Raji (cell line): ENCODE results near the gene MIGA2.
A peak's percentile ranks its signal among the peaks of the same experiment; 100 is the strongest.

Experiments used
- POLR2A ChIP-seq: IDR thresholded peaks from 2 replicates; pipeline ENCODE4 v1.6.1; 2011; ENCODE audit warnings: low read depth, low read length, control low read depth; ENCODE audit not compliant: insufficient read depth

Gene MIGA2

GRCh38 chr9:129073404-129073803, 37.0 kb downstream of the MIGA2 start:
- TF ChIP-seq POLR2A = no peak

GRCh38 chr9:129074106-129074505, 37.7 kb downstream of the MIGA2 start:
- no peak for TF ChIP-seq POLR2A

- TF ChIP-seq POLR2A = no peak
Measured at GRCh38 chr9:129075996-129076639, 39.7 kb downstream of the MIGA2 start.

DNA sequence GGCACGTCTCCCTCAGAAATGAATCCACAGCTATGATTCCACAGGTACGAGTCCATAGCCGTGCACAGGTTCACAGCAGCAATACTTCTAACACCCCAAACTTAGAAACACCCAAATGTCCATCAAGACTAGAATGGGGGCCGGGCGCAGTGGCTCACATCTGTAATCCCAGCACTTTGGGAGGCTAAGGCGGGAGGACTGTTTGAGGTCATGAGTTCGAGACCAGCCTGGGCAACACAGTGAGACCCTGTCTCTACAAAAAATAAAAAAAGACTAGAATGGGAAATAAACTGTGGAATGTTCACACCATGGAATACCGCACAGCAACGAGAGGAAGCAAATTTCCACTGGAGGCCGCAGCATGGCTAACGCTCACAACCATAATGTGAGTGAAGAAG, 40.2 kb downstream of the MIGA2 start:
- TF ChIP-seq POLR2A = no peak

DNA sequence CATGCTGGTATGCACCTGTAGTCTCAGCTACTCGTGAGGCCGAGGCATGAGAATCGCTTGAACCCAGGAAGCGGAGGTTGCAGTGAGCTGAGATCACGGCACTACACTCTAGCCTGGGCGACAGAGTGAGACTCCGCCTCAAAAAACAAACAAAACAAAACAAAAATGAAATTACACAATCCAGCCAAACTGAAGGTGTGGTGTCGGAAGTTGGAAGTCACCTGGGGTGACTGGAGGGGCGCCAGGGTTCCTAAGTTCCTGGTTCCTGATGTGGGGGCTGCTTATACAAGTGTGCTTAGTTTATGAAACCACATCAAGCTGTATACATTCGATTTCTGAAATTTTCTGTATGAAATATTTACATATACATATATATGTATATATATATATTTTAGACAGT, 40.8 kb downstream of the MIGA2 start:
- no peak for TF ChIP-seq POLR2A

DNA sequence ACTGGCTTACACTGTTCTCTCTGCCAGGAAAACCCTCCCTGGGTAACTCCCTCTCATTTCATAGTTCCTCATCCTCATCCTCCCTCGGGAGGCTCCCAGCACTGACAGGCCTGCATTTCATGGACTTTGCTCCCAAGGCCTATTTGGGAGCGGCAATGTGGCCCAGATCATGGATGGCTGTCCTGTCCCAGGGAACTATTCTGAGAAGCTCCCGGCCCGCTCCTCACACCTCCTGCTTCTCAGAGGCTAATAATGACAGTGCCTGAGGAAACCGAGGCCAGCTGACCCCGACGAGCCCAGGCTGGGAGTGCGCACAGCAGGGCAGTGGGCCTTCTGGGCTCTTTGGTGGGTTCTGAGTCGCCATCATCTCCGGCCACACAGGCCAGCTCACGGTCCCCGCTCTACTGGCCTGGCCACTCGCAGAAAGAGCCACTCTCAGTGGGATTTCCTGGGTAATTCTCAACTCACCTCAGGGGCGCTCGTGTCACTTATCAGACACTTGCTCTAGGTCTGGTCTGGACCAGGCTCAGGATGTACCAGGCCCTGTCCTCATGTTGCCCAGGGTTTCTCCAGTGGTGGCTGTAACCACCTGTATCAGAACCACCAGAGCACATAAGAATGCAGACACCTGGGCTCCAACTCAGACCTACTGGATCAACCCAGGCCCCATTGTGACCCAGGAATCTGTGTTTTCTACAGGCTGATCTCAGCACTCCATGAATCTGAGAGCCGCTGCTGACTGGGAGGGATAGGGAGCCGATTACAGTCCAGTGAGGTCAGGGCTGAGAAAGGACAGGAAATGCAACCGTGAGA, 42.5 kb downstream of the MIGA2 start:
- TF ChIP-seq POLR2A = no peak

GRCh38 chr9:129079829-129080228, 43.4 kb downstream of the MIGA2 start:
- TF ChIP-seq POLR2A = no peak

DNA sequence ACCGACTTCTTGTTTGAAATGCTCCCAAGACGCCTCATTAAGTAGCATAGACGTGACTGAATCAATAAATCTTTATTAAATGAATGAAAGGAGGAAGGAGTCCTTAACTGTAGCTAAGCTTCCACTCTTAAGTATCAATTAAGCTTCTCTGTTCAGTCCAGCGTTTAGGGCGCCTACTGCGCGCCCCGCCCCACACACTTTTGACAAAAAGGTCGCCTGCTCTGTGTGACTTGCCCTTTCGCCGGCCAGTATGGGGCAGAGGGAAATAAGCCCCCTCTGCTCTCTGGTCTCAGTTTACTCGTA, 43.8 kb downstream of the MIGA2 start:
- TF ChIP-seq POLR2A = no peak

DNA sequence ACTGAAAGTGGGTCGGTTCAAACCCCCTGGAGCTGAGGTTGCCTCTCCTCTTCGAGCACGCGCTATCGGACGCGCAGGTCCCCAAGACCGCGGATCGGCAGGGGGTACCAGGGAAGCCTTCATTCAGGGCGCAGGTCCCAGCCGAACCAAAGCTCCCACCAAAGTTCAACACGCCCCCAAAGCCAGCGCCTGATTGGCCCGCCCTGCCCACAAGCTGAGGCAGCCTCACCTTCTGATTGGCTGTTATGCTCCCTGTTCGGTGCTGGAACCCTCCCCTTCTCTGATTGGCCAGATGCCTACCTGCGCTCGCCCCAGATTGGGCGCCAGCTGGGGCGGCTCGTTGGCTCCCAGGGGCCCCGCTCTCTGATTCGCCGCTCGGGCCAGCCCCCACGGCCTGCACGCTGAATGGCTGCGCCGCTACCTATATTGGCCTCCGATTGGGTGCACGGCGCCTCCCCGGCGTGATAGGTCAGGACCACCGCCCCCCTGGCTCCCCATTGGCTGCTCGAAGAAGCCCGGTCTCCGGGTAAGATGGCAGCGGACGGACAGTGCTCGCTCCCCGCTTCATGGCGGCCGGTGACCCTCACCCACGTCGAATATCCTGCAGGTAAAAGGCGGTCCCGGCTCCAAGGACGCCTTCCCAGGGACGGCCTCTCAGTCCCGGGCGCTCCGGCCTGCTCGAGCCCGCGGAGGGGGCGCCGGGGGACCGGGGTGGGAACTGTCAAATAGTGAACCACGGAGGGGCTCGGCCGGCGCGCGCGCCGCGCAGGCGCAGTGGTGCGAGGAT, 44.4 kb downstream of the MIGA2 start, which contains the start of gene DOLPP1:
DOLPP1 (plus strand) TSS at position 511 of the 787 bp plus-strand sequence; CDS start at position 532, 21 bp downstream.
- peak; percentile 84 for TF ChIP-seq POLR2A

GRCh38 chr9:129081388-129081904, 45.0 kb downstream of the MIGA2 start:
- no peak for TF ChIP-seq POLR2A

DNA sequence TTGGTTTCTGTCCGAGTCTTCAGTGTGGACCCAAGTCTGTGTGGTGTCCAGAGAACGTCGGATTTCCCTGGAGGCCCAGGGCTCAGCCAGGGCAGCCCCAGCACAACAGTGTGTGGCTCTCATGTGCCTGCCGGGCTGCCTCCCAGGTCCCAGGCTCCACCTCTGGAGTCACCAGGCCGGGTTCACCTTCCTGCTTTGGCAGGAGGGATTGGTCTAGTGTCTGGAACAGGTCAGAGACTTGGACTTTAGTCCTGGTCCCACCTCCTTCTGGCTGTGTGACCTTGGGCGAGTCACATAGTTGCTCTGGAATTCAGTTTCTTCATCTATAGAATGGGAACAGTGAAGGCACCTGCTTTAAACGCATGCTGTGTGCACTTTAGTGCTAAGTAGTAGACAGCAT, 47.7 kb downstream of the MIGA2 start:
- TF ChIP-seq POLR2A = no peak

GRCh38 chr9:129089246-129089645, 52.8 kb downstream of the MIGA2 start:
- no peak for TF ChIP-seq POLR2A

DNA sequence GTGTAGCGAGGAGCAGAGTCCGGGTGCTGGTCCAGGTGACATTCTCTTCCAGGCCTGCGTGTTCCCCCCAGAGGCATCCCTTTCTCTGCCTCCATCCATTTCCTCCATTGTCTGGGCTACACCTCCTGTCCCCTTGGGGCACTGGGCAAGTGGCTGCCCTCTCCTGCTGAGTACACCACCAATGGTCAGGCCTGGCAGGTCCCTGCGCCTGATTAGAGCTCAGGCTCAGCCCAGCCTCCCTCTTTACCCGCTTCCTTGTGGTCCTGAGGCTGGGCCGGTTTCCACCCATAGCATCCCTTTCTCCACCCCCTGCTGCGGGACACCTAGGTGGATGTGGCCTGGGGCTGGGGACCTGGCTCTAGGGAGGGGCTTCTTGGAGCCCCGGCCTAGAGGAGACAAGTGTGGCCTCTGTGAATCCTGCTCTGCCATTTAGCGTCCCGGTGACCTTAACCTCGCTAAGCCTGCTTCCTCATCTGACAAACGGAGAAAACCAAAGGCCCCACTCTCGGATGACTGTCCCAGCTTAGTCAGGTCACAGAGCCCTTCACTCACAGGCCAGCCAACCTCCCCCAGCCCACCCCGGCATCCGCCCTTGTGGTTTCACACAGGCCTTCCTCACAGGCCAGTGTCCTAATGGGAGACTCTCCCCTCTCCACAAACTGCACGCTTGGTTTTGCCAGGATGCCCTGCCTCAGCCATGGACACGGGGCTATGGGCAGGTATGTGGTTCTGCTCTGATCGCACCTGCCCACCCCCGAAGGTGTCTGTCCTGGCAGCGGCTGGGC, 57.4 kb downstream of the MIGA2 start:
- no peak for TF ChIP-seq POLR2A

DNA sequence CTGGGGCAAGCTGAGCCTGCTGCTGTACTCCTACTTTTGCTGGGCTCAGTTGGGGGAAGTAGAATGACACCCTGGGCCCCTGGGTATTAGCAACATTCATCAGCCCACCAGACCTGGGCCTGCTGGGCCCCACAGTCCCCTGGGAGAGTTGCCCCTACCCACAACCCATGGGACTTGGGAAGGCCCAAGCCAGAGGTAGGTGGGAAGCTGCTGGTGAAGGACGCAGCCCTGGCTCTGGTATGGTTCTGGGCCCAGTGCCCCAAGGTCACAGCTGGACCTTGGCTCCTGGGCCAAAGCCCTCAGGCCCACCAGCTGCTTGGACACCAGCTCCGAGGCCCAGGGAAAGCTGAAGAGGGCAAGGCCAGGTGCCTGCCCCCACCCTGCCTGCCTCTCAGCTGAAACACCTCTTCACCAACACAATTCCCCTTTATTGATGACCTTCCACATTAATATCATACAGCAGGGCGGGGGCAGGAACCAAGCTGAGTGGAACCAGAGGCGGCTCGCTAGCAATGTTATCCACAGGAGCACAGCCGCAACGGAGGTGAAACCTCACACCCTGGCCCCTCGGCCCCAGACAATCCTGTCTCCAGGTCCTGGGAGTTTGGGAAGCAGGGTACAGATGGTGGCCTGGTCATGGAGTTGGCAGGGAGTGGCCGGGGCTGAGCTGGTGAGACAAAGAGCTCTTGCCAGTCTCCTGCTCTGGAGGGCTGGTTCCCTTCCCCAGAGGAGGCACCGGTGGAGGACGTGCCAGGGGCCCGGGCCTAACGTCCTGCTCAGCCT, 58.2 kb downstream of the MIGA2 start:
- TF ChIP-seq POLR2A = no peak
